ENCODE measurements around the gene ZNF689. TPM values are rescaled to one million over a fixed set of nuclear protein-coding genes. Genes with fewer than 3 reads are reported as not detected.

Gene ZNF689
- total RNA-seq, 1 experiment from 2014 or later = 10.3 TPM

DNA sequence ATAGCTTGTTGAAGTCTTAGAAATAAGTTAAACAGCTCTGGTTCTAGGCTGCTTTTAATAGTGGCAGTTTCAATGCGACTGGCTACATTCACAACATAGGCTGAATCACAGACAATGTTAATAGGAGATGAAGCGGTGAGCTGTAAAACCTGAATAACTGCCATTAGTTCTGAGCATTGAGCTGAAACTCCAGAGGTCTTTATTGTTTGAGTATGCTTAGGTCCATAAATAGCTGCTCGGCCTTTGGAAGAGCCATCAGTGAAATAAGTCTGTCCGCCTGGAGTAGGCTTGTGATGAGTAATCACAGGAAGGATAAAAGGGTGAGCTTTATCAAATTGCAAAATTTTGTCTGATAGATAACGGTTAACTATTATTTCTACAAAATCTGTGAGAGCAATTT, 9.4 kb upstream of the ZNF689 start:
- Histone ChIP-seq H3K9me2 (ENCODE audit: insufficient read depth) (no peaks in the 10 kb centered on the region), H2AFZ (ENCODE audit: low read depth, low read length, poor library complexity, severe bottlenecking) (no peak overlapping the region), H3K4me1 (ENCODE audit: control insufficient read depth in 1 of 2, insufficient read depth in 2 of 2, low read length in 2 of 2) (peaks cover 0 to 4% of the 10 kb centered on the region in 2 experiments; a peak in 1 of 4 replicates), H3K27me3 (ENCODE audit: insufficient read depth, low read length) (no peaks in the 10 kb centered on the region), H3K9me3 (ENCODE audit: control insufficient read depth in 1 of 2, insufficient read depth in 1 of 2, low read depth in 1 of 2, low read length in 2 of 2) (peaks cover 0 to 9% of the 10 kb centered on the region in 2 experiments; a peak in 2 of 4 replicates), H3K4me3 (replicated peaks in 1 of 2; ENCODE audit: low read depth in 1 of 2, low read length in 2 of 2) (no peak overlapping the region), H3K79me2 (ENCODE audit: insufficient read depth, low read length) (no peaks in the 10 kb centered on the region), H4K20me1 (ENCODE audit: insufficient read depth) (no peaks in the 10 kb centered on the region), H3K9ac (ENCODE audit: low read length) (no peak overlapping the region), H3K27ac (ENCODE audit: low read depth, low read length) (no peak overlapping the region), H3K4me2 (ENCODE audit: low read length) (no peak overlapping the region), H3K36me3 (ENCODE audit: control insufficient read depth in 1 of 2, insufficient read depth in 2 of 2, low read length in 2 of 2) (no peaks in the 10 kb centered on the region)
- ChIA-PET RAD21 (ENCODE audit: low non-redundant PET in 1 of 2, low total read pairs in 2 of 2, uncharacterized antibody in 2 of 2, unreplicated experiment in 2 of 2) (no interaction called here), CTCF (interaction anchor here (1.2 kb wide), 1 partner anchor 210 kb away, joined by 3 read pairs; no protein-coding TSS in a partner anchor), POLR2A (interaction anchor here (0.6 kb wide), 1 partner anchor 16 kb away, joined by 6 read pairs; no protein-coding TSS in a partner anchor)
- no peak for DNase-seq (ENCODE audit: low read depth, low spot score)
- TF ChIP-seq, protein P1, sequence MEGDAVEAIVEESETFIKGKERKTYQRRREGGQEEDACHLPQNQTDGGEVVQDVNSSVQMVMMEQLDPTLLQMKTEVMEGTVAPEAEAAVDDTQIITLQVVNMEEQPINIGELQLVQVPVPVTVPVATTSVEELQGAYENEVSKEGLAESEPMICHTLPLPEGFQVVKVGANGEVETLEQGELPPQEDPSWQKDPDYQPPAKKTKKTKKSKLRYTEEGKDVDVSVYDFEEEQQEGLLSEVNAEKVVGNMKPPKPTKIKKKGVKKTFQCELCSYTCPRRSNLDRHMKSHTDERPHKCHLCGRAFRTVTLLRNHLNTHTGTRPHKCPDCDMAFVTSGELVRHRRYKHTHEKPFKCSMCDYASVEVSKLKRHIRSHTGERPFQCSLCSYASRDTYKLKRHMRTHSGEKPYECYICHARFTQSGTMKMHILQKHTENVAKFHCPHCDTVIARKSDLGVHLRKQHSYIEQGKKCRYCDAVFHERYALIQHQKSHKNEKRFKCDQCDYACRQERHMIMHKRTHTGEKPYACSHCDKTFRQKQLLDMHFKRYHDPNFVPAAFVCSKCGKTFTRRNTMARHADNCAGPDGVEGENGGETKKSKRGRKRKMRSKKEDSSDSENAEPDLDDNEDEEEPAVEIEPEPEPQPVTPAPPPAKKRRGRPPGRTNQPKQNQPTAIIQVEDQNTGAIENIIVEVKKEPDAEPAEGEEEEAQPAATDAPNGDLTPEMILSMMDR (IDR thresholded peaks at IDR 0.05 in 2 of 3, conservative IDR thresholded peaks at IDR 0.05 in 1 of 3; ENCODE audit: borderline replicate concordance in 1 of 3, insufficient read depth in 1 of 3, low read depth in 2 of 3, low read length in 2 of 3) = no peak
- no peak for TF ChIP-seq JUND (IDR thresholded peaks at IDR 0.05)
- ATAC-seq = no peak
- intact Hi-C loops (cut with micrococcal nuclease) = no loop called here
- BruUV-seq (replicated peaks) = no TSS peak

- Histone ChIP-seq H3K4me1 (ENCODE audit: control insufficient read depth in 1 of 2, insufficient read depth in 2 of 2, low read length in 2 of 2) (peaks cover 0 to 4% of the 10 kb centered on the region in 2 experiments; a peak in 1 of 4 replicates), H3K36me3 (ENCODE audit: control insufficient read depth in 1 of 2, insufficient read depth in 2 of 2, low read length in 2 of 2) (no peaks in the 10 kb centered on the region), H3K27ac (ENCODE audit: low read depth, low read length) (no peak overlapping the region), H3K27me3 (ENCODE audit: insufficient read depth, low read length) (no peaks in the 10 kb centered on the region), H3K9me3 (ENCODE audit: control insufficient read depth in 1 of 2, insufficient read depth in 1 of 2, low read depth in 1 of 2, low read length in 2 of 2) (peaks cover 0 to 9% of the 10 kb centered on the region in 2 experiments; a peak in 2 of 4 replicates), H4K20me1 (ENCODE audit: insufficient read depth) (no peaks in the 10 kb centered on the region), H2AFZ (ENCODE audit: low read depth, low read length, poor library complexity, severe bottlenecking) (no peak overlapping the region), H3K4me3 (replicated peaks in 1 of 2; ENCODE audit: low read depth in 1 of 2, low read length in 2 of 2) (no peak overlapping the region), H3K4me2 (ENCODE audit: low read length) (no peak overlapping the region), H3K79me2 (ENCODE audit: insufficient read depth, low read length) (no peaks in the 10 kb centered on the region), H3K9ac (ENCODE audit: low read length) (no peak overlapping the region), H3K9me2 (ENCODE audit: insufficient read depth) (no peaks in the 10 kb centered on the region)
- ChIA-PET RAD21 (ENCODE audit: low non-redundant PET in 1 of 2, low total read pairs in 2 of 2, uncharacterized antibody in 2 of 2, unreplicated experiment in 2 of 2) (no interaction called here), CTCF (interaction anchor here (1.2 kb wide), 1 partner anchor 210 kb away, joined by 3 read pairs; no protein-coding TSS in a partner anchor), POLR2A (no interaction called here)
- intact Hi-C loops (cut with micrococcal nuclease) = no loop called here
- DNase-seq (ENCODE audit: low read depth, low spot score) (no peak), ATAC-seq (no peak)
- BruUV-seq (replicated peaks) = no TSS peak
- TF ChIP-seq, protein P2, sequence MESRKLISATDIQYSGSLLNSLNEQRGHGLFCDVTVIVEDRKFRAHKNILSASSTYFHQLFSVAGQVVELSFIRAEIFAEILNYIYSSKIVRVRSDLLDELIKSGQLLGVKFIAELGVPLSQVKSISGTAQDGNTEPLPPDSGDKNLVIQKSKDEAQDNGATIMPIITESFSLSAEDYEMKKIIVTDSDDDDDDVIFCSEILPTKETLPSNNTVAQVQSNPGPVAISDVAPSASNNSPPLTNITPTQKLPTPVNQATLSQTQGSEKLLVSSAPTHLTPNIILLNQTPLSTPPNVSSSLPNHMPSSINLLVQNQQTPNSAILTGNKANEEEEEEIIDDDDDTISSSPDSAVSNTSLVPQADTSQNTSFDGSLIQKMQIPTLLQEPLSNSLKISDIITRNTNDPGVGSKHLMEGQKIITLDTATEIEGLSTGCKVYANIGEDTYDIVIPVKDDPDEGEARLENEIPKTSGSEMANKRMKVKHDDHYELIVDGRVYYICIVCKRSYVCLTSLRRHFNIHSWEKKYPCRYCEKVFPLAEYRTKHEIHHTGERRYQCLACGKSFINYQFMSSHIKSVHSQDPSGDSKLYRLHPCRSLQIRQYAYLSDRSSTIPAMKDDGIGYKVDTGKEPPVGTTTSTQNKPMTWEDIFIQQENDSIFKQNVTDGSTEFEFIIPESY (IDR thresholded peaks at IDR 0.05; ENCODE audit: extremely low read depth, insufficient replicate concordance, low read length) = no peak
- TF ChIP-seq FOSL1 (IDR thresholded peaks at IDR 0.05; ENCODE audit: low read depth) = no peak
- TF ChIP-seq SP1 (IDR thresholded peaks at IDR 0.05; ENCODE audit: low read depth) = no peak
- no peak for TF ChIP-seq EZH2 (IDR thresholded peaks at IDR 0.05)
- TF ChIP-seq EGR1 (IDR thresholded peaks at IDR 0.05; ENCODE audit: low read depth) = no peak
- TF ChIP-seq, protein P1 (IDR thresholded peaks at IDR 0.05 in 2 of 3, conservative IDR thresholded peaks at IDR 0.05 in 1 of 3; ENCODE audit: borderline replicate concordance in 1 of 3, insufficient read depth in 1 of 3, low read depth in 2 of 3, low read length in 2 of 3) = no peak
- TF ChIP-seq EZH2phosphoT487 (IDR thresholded peaks at IDR 0.05; ENCODE audit: borderline replicate concordance) = no peak
These were observed 9.0 kb upstream of the ZNF689 start for GRCh38 chr16:30619202-30619601.
